ENCODE data around the gene MTR.
"Not testable (repeated sequence)": the region's sequence is repeated elsewhere in the genome, so short reads cannot be mapped to it uniquely, and the experiment has no call there.

The MTR gene

GRCh38 chr1:236833575-236833974, 38.5 kb downstream of the MTR start:
- no peak for DNase-seq (ENCODE audit: low read depth)

GRCh38 chr1:236834876-236835275, 39.8 kb downstream of the MTR start:
- no peak for DNase-seq (ENCODE audit: low read depth)

GRCh38 chr1:236835491-236835890, 40.4 kb downstream of the MTR start:
- DNase-seq (ENCODE audit: low read depth): no peak

- DNase-seq (ENCODE audit: low read depth): no peak
These were observed 41.1 kb downstream of the MTR start for GRCh38 chr1:236836157-236836556.

- no peak for DNase-seq (ENCODE audit: low read depth)
These were observed 42.0 kb downstream of the MTR start for GRCh38 chr1:236837115-236837514.

- no peak for DNase-seq (ENCODE audit: low read depth)
These were observed 42.8 kb downstream of the MTR start for GRCh38 chr1:236837897-236838296.

- no peak for DNase-seq (ENCODE audit: low read depth)
These were observed 46.2 kb downstream of the MTR start for GRCh38 chr1:236841341-236841740.

GRCh38 chr1:236844499-236845271, 49.6 kb downstream of the MTR start:
- no peak for DNase-seq (ENCODE audit: low read depth)

GRCh38 chr1:236845830-236846229, 50.7 kb downstream of the MTR start:
- DNase-seq (ENCODE audit: low read depth): no peak

- no peak for DNase-seq (ENCODE audit: low read depth)
These were observed 53.3 kb downstream of the MTR start for GRCh38 chr1:236848274-236848923.

GRCh38 chr1:236850077-236850979, 55.2 kb downstream of the MTR start:
- no peak for DNase-seq (ENCODE audit: low read depth)

- DNase-seq (ENCODE audit: low read depth): no peak
These were observed 56.8 kb downstream of the MTR start for GRCh38 chr1:236851871-236852270.

GRCh38 chr1:236853921-236854604, 59.0 kb downstream of the MTR start:
- no peak for DNase-seq (ENCODE audit: low read depth)

GRCh38 chr1:236854605-236854983, 59.5 kb downstream of the MTR start:
- DNase-seq (ENCODE audit: low read depth): no peak

- not testable (repeated sequence) for DNase-seq (ENCODE audit: low read depth)
These were observed 61.6 kb downstream of the MTR start for GRCh38 chr1:236856649-236857048.

GRCh38 chr1:236858165-236858564, 63.1 kb downstream of the MTR start:
- DNase-seq (ENCODE audit: low read depth): no peak

- DNase-seq (ENCODE audit: low read depth): no peak
These were observed 65.0 kb downstream of the MTR start for GRCh38 chr1:236860101-236860500.

GRCh38 chr1:236860674-236861073, 65.6 kb downstream of the MTR start:
- DNase-seq (ENCODE audit: low read depth): no peak

GRCh38 chr1:236861560-236862218, 66.6 kb downstream of the MTR start:
- DNase-seq (ENCODE audit: low read depth): no peak

GRCh38 chr1:236862219-236862591, 67.1 kb downstream of the MTR start:
- no peak for DNase-seq (ENCODE audit: low read depth)

- no peak for DNase-seq (ENCODE audit: low read depth)
These were observed 67.6 kb downstream of the MTR start for GRCh38 chr1:236862615-236863211.
